Astrocyte (in vitro differentiated cells and primary cell): Measurements from ENCODE around the gene COL4A4. TPM values are rescaled to one million over a fixed set of nuclear protein-coding genes. Genes with fewer than 3 reads are reported as not detected.

Source experiments
- DNase-seq: peaks from one replicate; pipeline ENCODE4 v3.0.0-alpha.2; 2010; ENCODE audit warnings: low read depth
- FAIRE-seq: peaks from 2 replicates; lab custom pipeline; 2011; peaks lifted over from hg19 to GRCh38; lab: Jason Lieb, UNC
- H2AFZ ChIP-seq: 2 replicates; pipeline ENCODE4 v1.6.0; 2012; ENCODE audit warnings: low read depth, low read length, inconsistent platforms
- H3K27ac ChIP-seq: 2 replicates; pipeline ENCODE4 v1.5.1; 2011; ENCODE audit warnings: low read depth, low read length, inconsistent platforms
- H3K27me3 ChIP-seq: 2 replicates; pipeline ENCODE4 v1.6.0; 2011; ENCODE audit warnings: low read length, inconsistent platforms; ENCODE audit not compliant: insufficient read depth
- H3K36me3 ChIP-seq: 2 replicates; pipeline ENCODE4 v1.5.1; 2011; ENCODE audit warnings: low read length, inconsistent platforms; ENCODE audit not compliant: insufficient read depth
- H3K4me1 ChIP-seq: 2 replicates; pipeline ENCODE4 v1.5.1; 2011; ENCODE audit warnings: low read length, inconsistent platforms; ENCODE audit not compliant: insufficient read depth
- H3K4me2 ChIP-seq: 2 replicates; pipeline ENCODE4 v1.6.0; 2012; ENCODE audit warnings: low read length, inconsistent platforms
- H3K4me3 ChIP-seq: 2 replicates; pipeline ENCODE4 v1.5.1; 2011; ENCODE audit warnings: low read depth, mild to moderate bottlenecking, low read length, inconsistent platforms; ENCODE audit not compliant: insufficient read depth
- H3K79me2 ChIP-seq: 2 replicates; pipeline ENCODE4 v1.6.0; 2012; ENCODE audit warnings: mild to moderate bottlenecking, low read length, inconsistent platforms; ENCODE audit not compliant: insufficient read depth
- H3K9ac ChIP-seq: 2 replicates; pipeline ENCODE4 v1.6.0; 2012; ENCODE audit warnings: mild to moderate bottlenecking, low read length, inconsistent platforms
- H3K9me3 ChIP-seq: 2 replicates; pipeline ENCODE4 v1.5.1; 2012; ENCODE audit warnings: low read depth, mild to moderate bottlenecking, low read length, inconsistent platforms; ENCODE audit not compliant: insufficient read depth
- H4K20me1 ChIP-seq: 2 replicates; pipeline ENCODE4 v1.6.0; 2012; ENCODE audit warnings: low read length, inconsistent platforms; ENCODE audit not compliant: insufficient read depth
- H3K27ac Mint-ChIP-seq: one replicate; pipeline ENCODE4 v1.8.0; 2021; ENCODE audit warnings: mild to moderate bottlenecking, mixed read lengths; ENCODE audit not compliant: unreplicated experiment
- H3K27me3 Mint-ChIP-seq: one replicate; pipeline ENCODE4 v1.8.0; 2021; ENCODE audit warnings: low read depth, mixed read lengths; ENCODE audit not compliant: unreplicated experiment
- H3K36me3 Mint-ChIP-seq: one replicate; pipeline ENCODE4 v1.8.0; 2021; ENCODE audit warnings: low read depth, mixed read lengths; ENCODE audit not compliant: unreplicated experiment
- H3K4me1 Mint-ChIP-seq: one replicate; pipeline ENCODE4 v1.8.0; 2021; ENCODE audit warnings: low read depth, mixed read lengths; ENCODE audit not compliant: unreplicated experiment
- H3K4me3 Mint-ChIP-seq: one replicate; pipeline ENCODE4 v1.8.0; 2021; ENCODE audit warnings: mild to moderate bottlenecking, moderate library complexity, mixed read lengths; ENCODE audit not compliant: unreplicated experiment
- H3K9me3 Mint-ChIP-seq: one replicate; pipeline ENCODE4 v1.8.0; 2021; ENCODE audit warnings: mild to moderate bottlenecking, mixed read lengths; ENCODE audit not compliant: unreplicated experiment
- EZH2 ChIP-seq: IDR thresholded peaks from 2 replicates; pipeline ENCODE4 v1.6.1; 2012; ENCODE audit warnings: mild to moderate bottlenecking, low read length, inconsistent platforms; ENCODE audit not compliant: insufficient read depth
- total RNA-seq: library from RNA; stranded (reverse); gene quantifications from 2 replicates; pipeline ENCODE4 v1.2.1, GENCODE V29; 2021
- TF ChIP-seq, protein P1 (sequence below): IDR thresholded peaks from 2 replicates; pipeline ENCODE4 v1.5.1; 2011; ENCODE audit warnings: low read depth, mild to moderate bottlenecking, inconsistent platforms, low read length, moderate library complexity; ENCODE audit not compliant: insufficient read depth

COL4A4 gene
- total RNA-seq, 1 donor from 2014 or later = 0.36 TPM

- no peaks in the 10 kb centered on the region for H3K27me3 Mint-ChIP-seq
- no peak overlapping the region for H3K27ac Mint-ChIP-seq
- Histone ChIP-seq H3K9ac (peak overlapping the region; percentile 32), H4K20me1 (no peaks in the 10 kb centered on the region), H3K4me1 (peaks cover 16% of the 10 kb centered on the region), H3K27me3 (no peaks in the 10 kb centered on the region), H3K9me3 (no peaks in the 10 kb centered on the region), H3K27ac (peak overlapping the region; percentile 16), H3K36me3 (no peaks in the 10 kb centered on the region), H3K4me3 (no peak overlapping the region), H3K4me2 (peak overlapping the region; percentile 36), H2AFZ (no peak overlapping the region), H3K79me2 (no peaks in the 10 kb centered on the region)
- peaks cover 9% of the 10 kb centered on the region for H3K36me3 Mint-ChIP-seq
- H3K9me3 Mint-ChIP-seq = no peaks in the 10 kb centered on the region
- TF ChIP-seq, protein P1, sequence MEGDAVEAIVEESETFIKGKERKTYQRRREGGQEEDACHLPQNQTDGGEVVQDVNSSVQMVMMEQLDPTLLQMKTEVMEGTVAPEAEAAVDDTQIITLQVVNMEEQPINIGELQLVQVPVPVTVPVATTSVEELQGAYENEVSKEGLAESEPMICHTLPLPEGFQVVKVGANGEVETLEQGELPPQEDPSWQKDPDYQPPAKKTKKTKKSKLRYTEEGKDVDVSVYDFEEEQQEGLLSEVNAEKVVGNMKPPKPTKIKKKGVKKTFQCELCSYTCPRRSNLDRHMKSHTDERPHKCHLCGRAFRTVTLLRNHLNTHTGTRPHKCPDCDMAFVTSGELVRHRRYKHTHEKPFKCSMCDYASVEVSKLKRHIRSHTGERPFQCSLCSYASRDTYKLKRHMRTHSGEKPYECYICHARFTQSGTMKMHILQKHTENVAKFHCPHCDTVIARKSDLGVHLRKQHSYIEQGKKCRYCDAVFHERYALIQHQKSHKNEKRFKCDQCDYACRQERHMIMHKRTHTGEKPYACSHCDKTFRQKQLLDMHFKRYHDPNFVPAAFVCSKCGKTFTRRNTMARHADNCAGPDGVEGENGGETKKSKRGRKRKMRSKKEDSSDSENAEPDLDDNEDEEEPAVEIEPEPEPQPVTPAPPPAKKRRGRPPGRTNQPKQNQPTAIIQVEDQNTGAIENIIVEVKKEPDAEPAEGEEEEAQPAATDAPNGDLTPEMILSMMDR = no peak
- TF ChIP-seq EZH2 = no peak
- DNase-seq (no peak), FAIRE-seq (no peak)
- H3K4me1 Mint-ChIP-seq = no peaks in the 10 kb centered on the region
- H3K4me3 Mint-ChIP-seq = no peak overlapping the region
Measured at GRCh38 chr2:226970362-226970761, 193.6 kb downstream of the COL4A4 start.

DNA sequence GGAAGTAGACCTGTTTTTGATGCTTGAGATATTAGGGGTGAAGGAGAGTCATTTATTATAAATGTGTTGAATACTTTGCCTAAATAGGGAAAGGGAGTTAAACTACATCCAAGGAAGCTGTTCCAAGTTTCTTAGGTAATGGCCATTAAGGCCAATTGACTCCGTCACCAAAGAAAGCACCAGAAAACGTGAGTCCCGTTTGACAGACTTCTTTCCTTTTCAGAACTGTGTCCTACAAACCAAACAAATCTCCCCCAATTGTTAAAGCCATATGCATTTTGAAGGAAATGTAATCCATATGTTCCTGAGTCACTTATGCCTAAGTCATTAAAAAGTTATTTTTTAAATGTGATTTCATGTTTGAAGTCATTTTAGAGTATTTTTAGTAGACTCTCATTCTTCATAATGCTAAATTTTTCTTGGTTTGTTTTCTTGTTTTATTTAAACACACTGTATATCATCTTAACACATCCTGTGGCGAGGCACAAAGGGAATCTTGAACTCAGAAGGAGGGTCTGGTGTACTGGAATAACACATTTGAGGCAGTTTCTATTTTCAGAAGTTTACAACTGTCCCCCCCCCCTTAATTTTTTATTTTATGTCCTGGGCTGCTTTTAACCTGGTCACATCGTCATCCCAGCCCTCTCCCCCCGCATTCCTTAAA lies 194.5 kb downstream of the COL4A4 start:
- Mint-ChIP-seq H3K27me3 (no peaks in the 10 kb centered on the region), H3K36me3 (peaks cover 5% of the 10 kb centered on the region), H3K4me1 (no peaks in the 10 kb centered on the region), H3K27ac (no peak overlapping the region), H3K4me3 (no peak overlapping the region), H3K9me3 (no peaks in the 10 kb centered on the region)
- peak; percentile 48 for DNase-seq
- no peak for FAIRE-seq
- H3K36me3 ChIP-seq = no peaks in the 10 kb centered on the region
- peak overlapping the region; percentile 32 for H3K9ac ChIP-seq
- H3K27ac ChIP-seq = peak overlapping the region; percentile 16
- H4K20me1 ChIP-seq = no peaks in the 10 kb centered on the region
- peaks cover 16% of the 10 kb centered on the region for H3K4me1 ChIP-seq
- H3K79me2 ChIP-seq = no peaks in the 10 kb centered on the region
- H2AFZ ChIP-seq = no peak overlapping the region
- H3K9me3 ChIP-seq = no peaks in the 10 kb centered on the region
- H3K4me3 ChIP-seq = no peak overlapping the region
- no peaks in the 10 kb centered on the region for H3K27me3 ChIP-seq
- H3K4me2 ChIP-seq = peak overlapping the region; percentile 36
- no peak for TF ChIP-seq EZH2
- TF ChIP-seq, protein P1 = no peak

DNA sequence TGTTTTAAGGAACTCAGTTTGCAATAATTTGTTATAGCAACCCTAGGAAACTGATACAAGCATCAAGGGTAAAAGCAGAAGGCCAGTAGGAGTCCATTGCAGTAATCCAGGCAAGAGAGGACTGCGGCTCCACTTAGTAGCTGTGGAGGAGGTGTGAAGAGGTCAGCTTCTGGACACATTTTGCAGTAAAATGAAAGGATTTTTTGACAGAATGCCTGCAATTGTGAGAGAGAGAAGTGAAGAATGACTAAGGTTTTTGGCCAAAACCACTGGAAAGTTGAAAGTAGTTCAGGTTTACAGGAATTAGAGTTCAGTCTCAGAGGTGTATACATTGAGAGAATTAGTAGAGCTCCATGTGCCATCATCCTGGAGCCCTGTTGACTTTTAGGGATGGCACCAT lies 198.6 kb downstream of the COL4A4 start:
- H3K9me3 Mint-ChIP-seq = no peaks in the 10 kb centered on the region
- H3K27ac ChIP-seq = no peak overlapping the region
- no peaks in the 10 kb centered on the region for H3K27me3 ChIP-seq
- H3K9me3 ChIP-seq = no peaks in the 10 kb centered on the region
- DNase-seq (peak; percentile 70), FAIRE-seq (no peak)
- no peaks in the 10 kb centered on the region for H3K79me2 ChIP-seq
- peaks cover 25% of the 10 kb centered on the region for H3K4me1 ChIP-seq
- no peaks in the 10 kb centered on the region for H3K36me3 Mint-ChIP-seq
- no peak overlapping the region for H3K4me3 Mint-ChIP-seq
- no peaks in the 10 kb centered on the region for H3K27me3 Mint-ChIP-seq
- no peak overlapping the region for H3K9ac ChIP-seq
- no peaks in the 10 kb centered on the region for H4K20me1 ChIP-seq
- no peak overlapping the region for H2AFZ ChIP-seq
- no peaks in the 10 kb centered on the region for H3K4me1 Mint-ChIP-seq
- no peak overlapping the region for H3K4me2 ChIP-seq
- no peaks in the 10 kb centered on the region for H3K36me3 ChIP-seq
- TF ChIP-seq EZH2 = no peak
- TF ChIP-seq, protein P1 = no peak
- H3K27ac Mint-ChIP-seq = no peak overlapping the region
- no peak overlapping the region for H3K4me3 ChIP-seq
